ENCODE measurements around the gene TNF.

TNF gene

GRCh38 chr6:31575335-31575901 is at the start of gene TNF:
Gene TNF, plus strand, starts transcription at chr6:31575565. Its CDS starts 177 bp downstream, at chr6:31575742.
- no peak for DNase-seq

GRCh38 chr6:31525932-31526591 is 49.3 kb upstream of the TNF start:
- no peak for DNase-seq

GRCh38 chr6:31528307-31528777 is 47.0 kb upstream of the TNF start:
- no peak for DNase-seq

- DNase-seq = no peak
Observed at GRCh38 chr6:31528821-31529328, 46.5 kb upstream of the TNF start, which contains the start of gene MCCD1. Gene MCCD1, plus strand, starts transcription at chr6:31528962. Its CDS starts 53 bp downstream, at chr6:31529015.

GRCh38 chr6:31529329-31530150 is 45.8 kb upstream of the TNF start:
- DNase-seq = no peak

- no peak for DNase-seq
Observed at GRCh38 chr6:31530659-31531058, 44.7 kb upstream of the TNF start.

GRCh38 chr6:31531162-31531561 is 44.2 kb upstream of the TNF start:
- DNase-seq = no peak

GRCh38 chr6:31531771-31532643 is 43.4 kb upstream of the TNF start:
- DNase-seq = no peak

- no peak for DNase-seq
Observed at GRCh38 chr6:31532644-31533454, 42.5 kb upstream of the TNF start.

GRCh38 chr6:31533455-31533841 is 41.9 kb upstream of the TNF start:
- no peak for DNase-seq

- DNase-seq = no peak
Observed at GRCh38 chr6:31534011-31534410, 41.4 kb upstream of the TNF start.

GRCh38 chr6:31534521-31535040 is 40.8 kb upstream of the TNF start:
- no peak for DNase-seq

- no peak for DNase-seq
Observed at GRCh38 chr6:31535538-31536324, 39.6 kb upstream of the TNF start.

GRCh38 chr6:31538805-31539400 is 36.5 kb upstream of the TNF start:
- no peak for DNase-seq

GRCh38 chr6:31540640-31541039 is 34.7 kb upstream of the TNF start:
- no peak for DNase-seq

GRCh38 chr6:31541059-31541657 is 34.2 kb upstream of the TNF start:
- no peak for DNase-seq

GRCh38 chr6:31541658-31542521 is 33.5 kb upstream of the TNF start, which contains the start of gene DDX39B:
Gene DDX39B, minus strand, starts transcription at chr6:31542003. Its CDS starts 1,471 bp downstream, at chr6:31540532.
- peak; percentile 93 to 98 for DNase-seq

- no peak for DNase-seq
Observed at GRCh38 chr6:31543639-31544038, 31.7 kb upstream of the TNF start.

Measured in hippocampal formation (tissue), 2 donors.